ENCODE results near the gene ABO. TPM values are rescaled to one million over a fixed set of nuclear protein-coding genes. Genes with fewer than 3 reads are reported as not detected.

The ABO gene
- 0.10 TPM in 1 of 2 replicates, not detected in the other for total RNA-seq

DNA sequence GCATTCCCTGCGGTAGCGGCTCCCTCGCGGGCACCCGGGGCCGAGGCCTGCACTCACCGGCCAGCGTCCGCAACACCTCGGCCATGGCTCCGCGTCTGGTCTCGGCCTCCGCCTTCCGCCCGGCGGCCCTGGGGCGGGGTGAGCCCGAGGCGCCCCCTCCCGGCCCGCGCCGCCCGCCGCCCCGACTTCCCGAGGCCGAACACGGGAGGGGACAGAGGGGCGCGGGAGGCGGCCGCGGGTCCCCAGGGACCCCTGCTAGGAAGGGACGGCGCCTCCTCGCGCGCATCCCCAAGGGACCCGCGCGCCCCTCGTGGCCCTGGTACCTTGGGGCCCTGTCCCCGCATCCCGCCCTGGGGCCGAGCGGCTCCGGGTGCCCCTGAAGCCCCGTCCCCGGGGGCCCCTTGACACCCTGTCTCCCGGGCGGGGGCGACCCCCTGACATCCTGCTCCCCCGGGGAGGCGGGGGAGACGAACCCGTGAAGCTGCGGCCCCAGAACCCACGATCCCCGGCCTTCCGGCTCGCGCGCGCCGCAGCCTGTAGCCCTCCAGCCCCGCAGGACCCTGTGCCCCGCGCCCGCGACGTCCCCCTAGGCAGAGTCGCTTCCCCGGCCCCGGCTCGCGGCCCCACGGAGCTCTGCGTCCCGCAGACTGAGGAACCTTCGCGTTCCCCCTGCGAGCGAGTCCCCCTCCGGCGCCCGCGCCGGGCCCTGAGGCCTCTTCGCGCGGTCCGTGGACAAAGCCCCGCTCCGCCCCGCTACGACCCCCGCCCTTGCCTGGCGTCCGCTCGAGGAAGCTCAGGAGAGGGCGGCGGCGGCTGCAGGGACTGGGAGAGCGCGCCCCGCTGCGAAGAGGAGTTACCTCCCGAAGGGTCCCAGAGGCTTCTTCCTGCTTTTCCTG is at the start of gene ABO:
ABO (minus strand) TSS at position 97 of the 896 bp plus-strand sequence.

DNA sequence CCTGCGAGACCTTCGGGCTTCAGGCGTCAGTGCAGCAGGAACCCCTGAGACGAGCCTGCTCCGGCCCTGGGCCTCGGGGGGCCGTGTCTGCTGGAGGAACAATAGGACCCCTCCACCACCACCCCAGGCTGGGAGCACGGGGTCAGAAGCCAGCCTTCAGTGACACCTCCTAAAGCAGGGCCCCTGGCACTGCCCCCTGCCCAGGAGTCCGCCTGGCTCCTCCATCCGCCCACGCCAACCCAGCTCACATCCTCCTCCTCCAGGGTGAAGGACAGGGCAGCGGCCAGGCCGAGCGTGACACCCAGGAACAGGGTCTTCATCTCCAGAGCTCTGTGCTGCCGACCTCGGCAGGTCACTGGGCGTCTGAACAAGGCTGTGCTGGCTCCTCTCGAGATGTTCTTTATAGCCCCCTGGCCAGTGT is 66.1 kb downstream of the ABO start, which contains the start of gene OBP2B:
OBP2B (minus strand) TSS at position 371 of the 421 bp plus-strand sequence; CDS start at position 320, 51 bp downstream.

Small RNAs within 50 kb of the gene (small RNA-seq; reads per million reads assigned to genes)
- gene RF00019, result not detected

Other genes with a start within 250 kb of the ABO start
- gene GTF3C5, start 244.2 kb downstream of the ABO start, total RNA-seq, result 66.3 TPM in 2 replicates
- gene CEL, start 213.2 kb downstream of the ABO start, total RNA-seq, result under 0.01 and 0.29 TPM in 2 replicates
- 61.5 and 67.6 TPM in 2 replicates for gene RALGDS, start 154.0 kb downstream of the ABO start, total RNA-seq
- 17.3 and 36.9 TPM in 2 replicates for gene GBGT1, start 111.3 kb downstream of the ABO start, total RNA-seq
- gene OBP2B, start 66.0 kb downstream of the ABO start, total RNA-seq, result not detected in 2 replicates
- 11.1 and 11.3 TPM in 2 replicates for gene SURF6, start 61.0 kb upstream of the ABO start, total RNA-seq
- 19.6 and 19.9 TPM in 2 replicates for gene MED22, start 72.9 kb upstream of the ABO start, total RNA-seq
- gene RPL7A, start 73.0 kb upstream of the ABO start, total RNA-seq, result 2,150 and 2,505 TPM in 2 replicates
- 11.7 and 19.3 TPM in 2 replicates for gene SURF1, start 81.3 kb upstream of the ABO start, total RNA-seq
- gene SURF2, start 81.3 kb upstream of the ABO start, total RNA-seq, result 10.7 and 12.1 TPM in 2 replicates
- 336 and 365 TPM in 2 replicates for gene SURF4, start 100.9 kb upstream of the ABO start, total RNA-seq
- 0.33 and 1.6 TPM in 2 replicates for gene STKLD1, start 101.2 kb upstream of the ABO start, total RNA-seq
- 13.4 and 16.0 TPM in 2 replicates for gene REXO4, start 142.8 kb upstream of the ABO start, total RNA-seq
- gene ADAMTS13, start 147.2 kb upstream of the ABO start, total RNA-seq, result 0.48 and 0.98 TPM in 2 replicates
- gene CACFD1, start 184.8 kb upstream of the ABO start, total RNA-seq, result 4.9 and 11.1 TPM in 2 replicates
- gene SLC2A6, start 203.9 kb upstream of the ABO start, total RNA-seq, result 40.8 and 55.9 TPM in 2 replicates
- not detected in 2 replicates for gene MYMK, start 249.8 kb upstream of the ABO start, total RNA-seq

Data from vein endothelial cell (primary cell).